ENCODE results near the gene PCDHB1.
A peak's percentile ranks its signal among the peaks of the same experiment; 100 is the strongest.

DNA sequence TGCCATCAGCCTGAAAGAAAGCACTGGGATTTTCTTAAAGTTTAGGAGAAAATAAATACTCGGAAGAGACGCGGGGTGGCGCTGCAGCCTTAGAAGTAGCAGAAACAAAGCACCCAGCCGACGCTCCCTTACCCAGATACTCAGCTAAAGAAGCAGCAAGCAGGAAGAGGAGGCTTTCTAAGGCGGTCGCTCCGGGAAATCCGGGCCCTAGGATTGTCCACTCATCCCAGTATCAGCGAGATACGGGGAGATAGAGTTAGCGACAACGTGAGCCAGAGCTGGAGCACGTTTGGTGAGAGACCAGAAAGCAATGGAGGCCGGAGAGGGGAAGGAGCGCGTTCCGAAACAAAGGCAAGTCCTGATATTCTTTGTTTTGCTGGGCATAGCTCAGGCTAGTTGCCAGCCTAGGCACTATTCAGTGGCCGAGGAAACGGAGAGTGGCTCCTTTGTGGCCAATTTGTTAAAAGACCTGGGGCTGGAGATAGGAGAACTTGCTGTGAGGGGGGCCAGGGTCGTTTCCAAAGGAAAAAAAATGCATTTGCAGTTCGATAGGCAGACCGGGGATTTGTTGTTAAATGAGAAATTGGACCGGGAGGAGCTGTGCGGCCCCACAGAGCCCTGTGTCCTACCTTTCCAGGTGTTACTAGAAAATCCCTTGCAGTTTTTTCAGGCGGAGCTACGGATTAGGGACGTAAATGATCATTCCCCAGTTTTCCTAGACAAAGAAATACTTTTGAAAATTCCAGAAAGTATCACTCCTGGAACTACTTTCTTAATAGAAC, 43.5 kb downstream of the PCDHB1 start, which contains the start of gene PCDHB2:
- TF ChIP-seq, protein P1, sequence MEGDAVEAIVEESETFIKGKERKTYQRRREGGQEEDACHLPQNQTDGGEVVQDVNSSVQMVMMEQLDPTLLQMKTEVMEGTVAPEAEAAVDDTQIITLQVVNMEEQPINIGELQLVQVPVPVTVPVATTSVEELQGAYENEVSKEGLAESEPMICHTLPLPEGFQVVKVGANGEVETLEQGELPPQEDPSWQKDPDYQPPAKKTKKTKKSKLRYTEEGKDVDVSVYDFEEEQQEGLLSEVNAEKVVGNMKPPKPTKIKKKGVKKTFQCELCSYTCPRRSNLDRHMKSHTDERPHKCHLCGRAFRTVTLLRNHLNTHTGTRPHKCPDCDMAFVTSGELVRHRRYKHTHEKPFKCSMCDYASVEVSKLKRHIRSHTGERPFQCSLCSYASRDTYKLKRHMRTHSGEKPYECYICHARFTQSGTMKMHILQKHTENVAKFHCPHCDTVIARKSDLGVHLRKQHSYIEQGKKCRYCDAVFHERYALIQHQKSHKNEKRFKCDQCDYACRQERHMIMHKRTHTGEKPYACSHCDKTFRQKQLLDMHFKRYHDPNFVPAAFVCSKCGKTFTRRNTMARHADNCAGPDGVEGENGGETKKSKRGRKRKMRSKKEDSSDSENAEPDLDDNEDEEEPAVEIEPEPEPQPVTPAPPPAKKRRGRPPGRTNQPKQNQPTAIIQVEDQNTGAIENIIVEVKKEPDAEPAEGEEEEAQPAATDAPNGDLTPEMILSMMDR (conservative IDR thresholded peaks at IDR 0.05): peak; percentile 53; the same call in 1 of the 2 replicates
- no peak for TF ChIP-seq EZH2 (IDR thresholded peaks at IDR 0.05; ENCODE audit: low read depth)
